ENCODE measurements around the gene PTPRD.
A peak's percentile ranks its signal among the peaks of the same experiment; 100 is the strongest.

PTPRD gene

GRCh38 chr9:8876303-8876702 lies 1736.5 kb downstream of the PTPRD start:
- no peak for DNase-seq

DNA sequence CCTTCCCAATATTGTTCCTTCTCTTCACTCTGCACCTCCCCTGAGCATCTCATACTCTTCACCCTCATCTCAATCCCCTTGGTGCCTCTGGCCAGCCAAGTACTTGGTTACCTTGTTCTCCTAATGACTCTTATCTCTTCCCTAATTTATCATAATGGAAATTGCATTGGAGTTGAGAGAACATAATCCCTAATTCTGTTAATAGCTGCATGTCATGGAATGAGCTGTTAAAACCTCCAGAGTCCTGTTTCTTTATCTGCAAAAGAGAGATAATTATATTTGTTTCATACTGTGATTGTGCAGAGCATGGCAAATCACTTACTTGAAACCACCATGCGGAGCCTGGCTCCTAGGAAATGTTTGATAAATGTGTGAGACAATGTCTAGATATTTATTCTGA lies 1738.3 kb downstream of the PTPRD start:
- no peak for DNase-seq

DNA sequence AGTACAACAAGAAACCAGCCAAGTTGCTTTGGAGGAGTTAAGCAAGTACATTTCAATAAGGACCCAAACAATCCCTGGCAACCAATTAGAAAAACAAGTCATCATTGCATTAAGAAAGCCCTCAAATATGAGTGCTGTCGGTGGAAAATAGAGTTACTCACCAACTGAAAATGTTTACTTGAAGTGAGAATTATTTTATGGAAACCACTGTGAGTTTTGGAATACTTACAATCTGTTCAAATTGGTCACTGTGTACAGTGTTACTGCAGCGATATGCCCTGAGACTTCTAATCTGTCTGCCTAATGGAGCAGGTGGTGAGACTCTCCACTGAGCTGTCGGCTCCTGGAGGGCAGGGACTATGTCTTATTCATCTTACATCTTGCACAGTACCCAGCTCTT lies 1740.0 kb downstream of the PTPRD start:
- DNase-seq, result no peak

DNA sequence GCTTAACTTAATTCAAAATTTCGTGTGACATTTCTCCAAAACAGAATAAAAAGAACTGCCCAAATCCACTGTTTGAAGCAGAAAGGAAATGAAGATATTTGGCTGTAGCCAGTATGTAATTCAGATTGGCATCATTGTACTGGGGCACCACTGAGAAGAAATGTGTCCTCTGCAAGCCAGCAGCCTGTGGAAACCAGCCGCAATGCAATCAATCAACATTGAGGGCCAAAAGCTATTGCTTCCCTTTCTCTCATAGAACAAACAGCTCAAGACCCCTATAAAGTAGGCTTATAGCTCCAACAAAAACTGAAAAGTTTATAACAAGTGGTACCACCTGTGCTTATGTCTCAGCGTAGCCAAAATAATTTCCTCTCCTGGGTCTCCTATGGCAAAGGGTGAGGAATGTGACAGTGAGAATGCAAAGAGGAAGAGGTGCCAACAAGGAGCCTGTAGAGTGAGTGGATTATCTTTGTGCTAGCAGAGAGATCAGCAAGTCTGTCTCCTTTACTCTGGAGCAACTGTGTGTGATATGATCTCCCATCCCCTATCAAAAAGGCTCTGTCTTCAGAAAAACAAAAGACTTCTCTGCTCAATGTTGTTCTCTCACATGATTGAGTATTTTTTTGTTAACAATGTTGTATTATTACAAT lies 1740.9 kb downstream of the PTPRD start:
- no peak for DNase-seq

- DNase-seq, result no peak
Observed at GRCh38 chr9:8871396-8871795, 1741.4 kb downstream of the PTPRD start.

DNA sequence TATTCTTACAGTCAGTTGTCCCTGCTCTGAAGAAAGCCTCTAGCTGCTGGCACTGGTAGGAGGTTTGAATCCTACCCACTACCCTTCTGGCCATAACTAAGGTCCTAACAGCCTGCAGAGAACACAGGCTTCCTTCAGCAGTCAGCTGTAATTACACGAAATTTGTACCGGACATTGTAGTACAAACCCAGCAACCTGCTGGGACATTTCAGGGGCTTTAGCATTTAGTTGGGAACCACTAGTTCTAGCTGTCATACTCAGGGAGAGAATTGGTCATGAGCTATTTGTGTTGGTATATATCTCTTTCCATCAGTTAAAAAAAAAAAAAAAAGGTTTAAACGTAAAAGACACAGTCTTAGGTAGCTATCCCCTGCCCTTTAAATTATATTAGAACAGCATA lies 1743.0 kb downstream of the PTPRD start:
- no peak for DNase-seq

DNA sequence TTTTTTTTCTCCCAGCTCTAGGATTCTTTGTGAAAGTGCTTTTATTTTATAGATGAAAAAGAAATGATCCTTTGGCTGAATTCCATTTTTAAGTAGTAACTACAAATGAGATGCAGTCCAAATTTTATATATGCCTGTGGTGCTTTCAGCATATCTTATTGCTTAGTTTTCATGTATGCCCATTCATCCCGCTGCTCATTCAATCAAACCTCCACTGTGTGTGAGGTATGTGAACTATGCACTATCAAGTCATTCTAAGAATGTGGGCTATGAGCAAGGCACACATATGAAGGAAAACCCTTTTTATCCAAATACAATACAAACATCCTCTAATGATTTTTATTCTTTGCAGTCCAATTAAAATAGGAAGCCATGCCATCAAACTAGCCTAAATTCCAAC lies 1744.2 kb downstream of the PTPRD start:
- no peak for DNase-seq

- DNase-seq, result no peak
Observed at GRCh38 chr9:8867148-8867547, 1745.7 kb downstream of the PTPRD start.

GRCh38 chr9:8864545-8864896 lies 1748.3 kb downstream of the PTPRD start:
- DNase-seq, result no peak

GRCh38 chr9:8863886-8864544 lies 1748.8 kb downstream of the PTPRD start:
- no peak for DNase-seq

DNA sequence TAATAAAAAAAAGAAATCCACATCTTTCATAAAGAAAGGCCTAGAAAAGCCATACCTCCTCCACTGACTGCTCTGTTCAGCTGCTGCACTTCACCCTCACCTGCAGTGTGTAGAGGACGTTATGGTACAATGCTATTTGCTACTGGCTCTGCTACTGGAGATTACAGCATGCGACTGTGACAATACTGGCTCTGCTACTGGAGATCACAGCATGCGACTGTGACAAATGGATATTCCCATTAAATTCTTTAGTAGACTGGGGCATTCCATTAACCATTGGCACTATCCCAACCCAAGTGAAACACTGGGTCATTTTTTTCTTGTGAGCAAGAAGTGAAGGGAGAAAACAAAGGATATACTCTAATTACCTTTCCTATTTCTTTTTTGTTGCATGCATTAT lies 1749.7 kb downstream of the PTPRD start:
- no peak for DNase-seq

- no peak for DNase-seq
Observed at GRCh38 chr9:8860925-8861324, 1751.9 kb downstream of the PTPRD start.

- no peak for DNase-seq
Observed at GRCh38 chr9:8860086-8860485, 1752.7 kb downstream of the PTPRD start.

- DNase-seq, result no peak
Observed at GRCh38 chr9:8859416-8859815, 1753.4 kb downstream of the PTPRD start.

DNA sequence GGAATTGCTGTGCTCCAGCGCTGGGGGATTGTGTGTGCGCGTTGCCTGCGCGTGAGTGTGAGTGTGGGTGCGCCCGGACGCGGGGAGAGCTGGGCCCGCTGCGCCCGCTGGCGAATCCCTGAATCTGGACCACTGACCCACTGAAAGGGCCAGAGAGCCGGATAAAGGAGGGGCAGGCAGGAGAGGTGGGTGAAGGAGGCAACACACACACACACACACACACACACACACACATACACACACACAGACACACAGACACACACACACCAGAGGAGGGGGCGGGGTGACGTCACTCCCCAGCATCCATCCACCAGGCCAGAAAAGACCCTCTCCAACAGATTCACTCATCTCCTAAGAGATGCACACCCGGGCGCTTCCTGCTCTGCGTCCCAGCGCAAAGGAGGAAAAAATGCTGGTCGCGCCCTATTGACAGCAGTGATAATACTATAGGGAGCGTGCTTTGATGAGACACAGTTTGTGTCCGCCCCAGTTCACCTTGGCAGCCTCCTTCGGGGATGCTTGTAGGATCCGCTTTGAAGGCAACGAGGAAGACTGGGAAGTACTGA lies 1754.1 kb downstream of the PTPRD start:
- DNase-seq, result no peak

DNA sequence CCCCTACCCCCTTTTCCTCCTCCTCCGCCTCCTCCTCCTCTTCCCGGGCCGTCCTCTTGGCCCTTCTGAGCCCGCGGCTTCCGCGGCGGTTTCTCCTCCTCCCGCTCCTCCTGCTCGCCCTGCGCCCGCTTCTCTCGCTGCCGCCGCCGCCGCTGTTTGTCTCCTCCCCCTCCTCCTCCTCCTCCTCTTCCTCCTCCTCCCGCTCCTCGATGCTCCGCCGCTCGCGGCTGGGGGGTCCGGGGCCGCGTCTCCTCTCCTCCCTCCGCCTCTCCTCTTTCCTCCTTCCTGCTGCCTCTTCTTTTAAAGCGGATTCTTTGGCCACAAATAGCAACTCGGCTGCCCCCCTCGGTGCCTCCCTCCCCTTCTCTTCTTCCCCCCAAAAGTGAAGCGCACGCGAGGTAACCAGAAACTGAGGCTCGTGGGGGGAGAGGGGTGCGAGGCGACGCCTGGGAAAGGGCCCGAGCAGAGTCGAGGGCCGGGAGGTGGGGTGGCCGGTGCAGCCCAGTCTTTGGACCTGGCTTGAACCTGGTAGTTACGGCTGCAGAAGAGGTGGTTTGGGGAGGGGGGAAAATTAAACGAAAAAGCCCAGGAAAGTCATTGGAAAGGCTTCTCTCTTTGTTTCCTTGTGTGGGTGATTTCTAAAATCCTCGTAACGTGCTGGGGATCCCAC lies 1754.7 kb downstream of the PTPRD start:
- peak in 1 of 2 donors; percentile 40 for DNase-seq

DNA sequence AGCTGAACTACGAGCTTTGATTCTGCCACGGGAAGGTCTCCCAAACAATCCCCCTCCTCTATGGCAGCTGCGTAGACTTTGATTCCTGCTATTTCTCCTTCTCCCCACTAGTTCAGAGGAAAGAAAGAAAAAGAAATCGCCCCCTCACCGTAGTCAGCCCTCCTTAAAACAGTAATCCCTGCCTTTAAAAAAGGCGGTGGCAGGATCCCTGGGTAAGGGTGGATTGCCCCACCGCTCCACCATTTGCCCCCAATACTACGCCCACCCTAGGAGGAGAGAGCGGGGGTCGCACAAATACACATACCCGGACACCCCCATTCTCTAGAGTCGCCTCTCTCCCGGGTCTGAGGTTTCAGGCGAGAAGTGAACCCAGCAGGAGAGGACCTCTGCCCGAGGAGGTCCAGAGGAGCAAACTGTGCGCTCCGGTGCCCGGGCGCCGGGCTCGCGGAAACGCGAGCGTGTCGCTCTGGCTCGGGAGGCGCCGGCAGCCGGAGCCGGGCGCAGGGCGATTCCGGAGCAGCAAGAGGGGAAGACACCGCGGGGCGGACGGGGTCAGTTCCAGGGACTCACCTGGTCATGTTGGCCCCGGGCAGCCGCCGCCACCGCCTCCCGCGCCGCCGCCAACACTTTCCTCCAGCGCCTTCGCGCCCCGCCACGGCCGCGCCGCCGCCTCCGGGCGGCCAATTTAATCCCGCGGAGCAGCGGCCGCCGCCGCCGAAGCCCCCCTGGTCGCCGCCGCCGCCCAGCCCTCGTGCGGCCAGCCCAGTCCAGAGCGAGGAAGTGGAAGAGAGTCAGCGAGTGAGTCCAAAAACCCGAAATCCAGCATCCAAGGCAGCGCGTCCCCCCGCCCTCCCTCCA lies 1755.5 kb downstream of the PTPRD start:
- DNase-seq, result peak in 1 of 2 donors; percentile 13

- no peak for DNase-seq
Observed at GRCh38 chr9:8856396-8857067, 1756.3 kb downstream of the PTPRD start.

GRCh38 chr9:8855046-8855445 lies 1757.8 kb downstream of the PTPRD start:
- DNase-seq, result no peak

- DNase-seq, result no peak
Observed at GRCh38 chr9:8852301-8852864, 1760.4 kb downstream of the PTPRD start.

DNA sequence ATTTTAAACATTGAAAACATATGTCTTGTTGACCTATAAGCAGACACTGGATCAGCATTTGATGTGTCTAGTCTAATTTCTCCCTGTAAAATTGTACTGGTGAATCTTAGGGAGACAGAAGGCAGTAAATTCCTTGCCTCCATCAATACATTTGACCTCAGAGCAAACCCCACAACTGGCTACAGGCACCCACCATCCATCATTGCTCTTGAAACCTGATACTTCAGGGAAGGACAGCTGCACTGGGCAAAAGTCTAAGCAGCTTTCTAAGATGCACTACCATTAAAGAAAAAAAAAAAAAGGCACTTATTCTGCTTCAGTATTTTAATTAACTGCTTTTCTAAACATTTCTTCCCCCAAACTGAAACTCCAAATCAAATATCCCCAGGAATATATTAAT lies 1761.9 kb downstream of the PTPRD start:
- no peak for DNase-seq

GRCh38 chr9:8845808-8846207 lies 1767.0 kb downstream of the PTPRD start:
- DNase-seq, result no peak

Measured in stimulated activated CD4-positive, alpha-beta T cell treated with anti-CD3 and anti-CD28 coated beads, Interleukin-2, amount 100 ng/mL, for 24 hours (primary cell).